Caki2 (cell line): ENCODE data around the gene SAPCD2. TPM values are rescaled to one million over a fixed set of nuclear protein-coding genes. Genes with fewer than 3 reads are reported as not detected.

Experiments used
- DNase-seq: peaks from one replicate; pipeline ENCODE4 v3.0.0-alpha.2; 2015; ENCODE audit warnings: low read depth
- in situ Hi-C: cut with HindIII; loops from 2 replicates; pipeline ENCODE4 v1.10.0; 2016; ENCODE audit warnings: low sequenced_read_pairs, low pct_unique_long_range_greater_than_20kb, mixed read lengths
- total RNA-seq: library from RNA; depleted of rRNA; stranded (reverse); fragments of >200 nt; shearing (Covaris generic); gene quantifications from 2 replicates; pipeline ENCODE4 v1.2.3, GENCODE V29; 2014; ENCODE audit warnings: low replicate concordance; rRNA removed

Gene SAPCD2
- total RNA-seq, 1 experiment from 2014 or later = 55.0 TPM

GRCh38 chr9:137017071-137017470 lies 53.3 kb downstream of the SAPCD2 start:
- DNase-seq = no peak
- in situ Hi-C loops = no loop called here

DNA sequence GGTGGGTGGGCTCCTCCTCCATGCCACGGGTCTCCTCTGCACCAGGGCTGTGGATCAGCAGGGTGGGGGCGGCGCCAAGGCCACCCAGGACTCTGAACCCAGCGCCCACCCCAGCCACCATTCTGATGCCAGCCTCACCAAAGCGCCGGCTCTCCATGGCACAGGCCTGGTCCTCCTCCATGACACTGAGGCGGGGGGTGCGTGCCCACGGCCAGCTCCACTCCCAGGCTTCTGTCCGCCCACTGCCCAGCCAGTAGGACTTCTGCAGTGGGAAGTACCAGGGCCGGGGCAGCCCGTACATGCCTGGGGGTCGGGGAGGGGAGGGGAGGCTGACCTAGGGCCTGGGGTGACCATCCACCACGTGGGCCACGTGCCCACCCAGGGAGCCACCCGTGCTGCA lies 53.9 kb downstream of the SAPCD2 start:
- in situ Hi-C loops = no loop called here

DNA sequence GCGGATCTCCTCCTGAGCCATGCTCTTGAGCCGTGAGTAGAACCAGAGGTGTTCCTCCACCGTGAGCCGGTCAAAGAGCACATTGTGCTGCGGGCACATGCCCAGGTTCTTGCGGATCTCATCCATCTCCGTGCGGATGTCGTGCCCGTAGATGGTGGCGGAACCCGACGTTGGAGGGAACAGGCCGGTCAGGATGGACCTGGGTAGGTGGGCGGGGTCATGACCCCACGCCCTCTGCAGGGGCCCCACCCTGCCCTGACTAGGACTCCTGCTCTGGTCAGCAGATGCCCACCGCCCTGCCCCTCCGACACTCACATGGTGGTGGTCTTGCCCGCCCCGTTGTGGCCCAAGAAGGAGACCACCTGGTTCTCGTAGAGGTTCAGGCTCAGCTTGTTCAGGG lies 54.4 kb downstream of the SAPCD2 start:
- in situ Hi-C loops = no loop called here
- DNase-seq = no peak

More for the DNA sequence above, 53.9 kb downstream of the SAPCD2 start:
- DNase-seq = no peak

GRCh38 chr9:137015540-137015930 lies 54.8 kb downstream of the SAPCD2 start:
- in situ Hi-C loops = no loop called here
- DNase-seq = no peak

- no peak for DNase-seq
- in situ Hi-C loops = no loop called here
Observed at GRCh38 chr9:137014776-137015539, 55.4 kb downstream of the SAPCD2 start.

DNA sequence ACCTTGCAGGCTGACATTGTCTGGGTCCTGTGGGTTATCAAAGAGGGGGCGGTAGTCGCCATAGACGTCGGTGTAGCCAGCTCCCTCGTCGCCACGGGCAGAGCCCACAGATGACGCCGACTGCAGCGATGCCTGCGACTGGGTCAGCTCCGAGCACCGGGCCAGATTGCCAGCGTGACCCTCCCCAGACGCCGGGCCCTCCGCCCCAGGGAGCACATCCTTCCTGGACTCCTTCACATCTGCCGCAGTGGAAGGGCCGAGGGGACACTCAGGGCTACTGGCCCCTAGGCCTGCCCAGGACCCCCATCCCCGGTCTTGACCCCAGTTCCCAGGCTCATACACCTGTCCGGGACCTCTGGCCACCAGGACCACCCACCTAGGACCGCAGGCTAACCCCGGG lies 56.2 kb downstream of the SAPCD2 start:
- in situ Hi-C loops = no loop called here
- DNase-seq = no peak

DNA sequence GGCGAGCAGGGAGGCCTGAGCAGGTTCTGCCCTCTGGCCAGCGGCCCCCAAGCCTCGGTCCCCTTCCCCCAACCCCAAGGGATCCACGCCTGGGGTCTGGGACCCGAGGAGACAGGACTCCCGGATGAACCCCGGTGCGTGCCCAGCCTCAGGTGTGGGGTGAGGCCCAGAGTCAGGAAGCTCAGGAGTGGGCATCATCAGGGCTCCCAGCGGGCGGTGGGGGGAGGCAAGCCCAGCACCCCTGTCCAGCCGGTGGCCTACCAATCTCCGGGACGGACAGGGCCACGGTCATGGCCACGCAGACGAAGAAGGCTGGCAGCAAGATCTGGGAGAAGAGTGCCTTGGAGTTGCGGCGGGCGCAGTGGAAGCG lies 56.8 kb downstream of the SAPCD2 start:
- DNase-seq = no peak
- in situ Hi-C loops = no loop called here

GRCh38 chr9:137012694-137013570 lies 57.4 kb downstream of the SAPCD2 start:
- no peak for DNase-seq
- in situ Hi-C loops = no loop called here

Other genes with a start within 250 kb of the SAPCD2 start
- gene AJM1, start 228.1 kb downstream of the SAPCD2 start, total RNA-seq = 1.3 and 1.7 TPM in 2 replicates
- 125 and 127 TPM in 2 replicates for gene PHPT1, start 221.1 kb downstream of the SAPCD2 start, total RNA-seq
- 0.17 TPM in 2 replicates for gene MAMDC4, start 218.2 kb downstream of the SAPCD2 start, total RNA-seq
- gene EDF1, start 204.2 kb downstream of the SAPCD2 start, total RNA-seq = 460 and 494 TPM in 2 replicates
- gene TRAF2, start 184.0 kb downstream of the SAPCD2 start, total RNA-seq = 61.9 and 67.0 TPM in 2 replicates
- gene FBXW5, start 125.8 kb downstream of the SAPCD2 start, total RNA-seq = 139 and 152 TPM in 2 replicates
- gene C8G, start 125.3 kb downstream of the SAPCD2 start, total RNA-seq = not detected in 2 replicates
- not detected in 2 replicates for gene LCN12, start 118.3 kb downstream of the SAPCD2 start, total RNA-seq
- not detected in 2 replicates for gene PTGDS, start 93.1 kb downstream of the SAPCD2 start, total RNA-seq
- gene LCNL1, start 87.6 kb downstream of the SAPCD2 start, total RNA-seq = not detected in 2 replicates
- gene PAXX, start 78.1 kb downstream of the SAPCD2 start, total RNA-seq = 129 and 137 TPM in 2 replicates
- not detected in 2 replicates for gene CLIC3, start 74.0 kb downstream of the SAPCD2 start, total RNA-seq
- gene ABCA2, start 42.3 kb downstream of the SAPCD2 start, total RNA-seq = 19.0 and 23.5 TPM in 2 replicates
- not detected in 2 replicates for gene FUT7, start 38.5 kb downstream of the SAPCD2 start, total RNA-seq
- gene NPDC1, start 24.4 kb downstream of the SAPCD2 start, total RNA-seq = 31.8 and 45.1 TPM in 2 replicates
- gene ENTPD2, start 16.5 kb downstream of the SAPCD2 start, total RNA-seq = not detected in 2 replicates
- 2.1 and 2.3 TPM in 2 replicates for gene UAP1L1, start 7.0 kb upstream of the SAPCD2 start, total RNA-seq
- 52.2 and 79.4 TPM in 2 replicates for gene MAN1B1, start 16.4 kb upstream of the SAPCD2 start, total RNA-seq
- gene DPP7, start 44.2 kb upstream of the SAPCD2 start, total RNA-seq = 118 and 163 TPM in 2 replicates
- not detected in 2 replicates for gene GRIN1, start 68.6 kb upstream of the SAPCD2 start, total RNA-seq
- gene LRRC26, start 99.5 kb upstream of the SAPCD2 start, total RNA-seq = 1.8 and 3.0 TPM in 2 replicates
- not detected in 2 replicates for gene TMEM210, start 101.5 kb upstream of the SAPCD2 start, total RNA-seq
- 38.2 and 94.6 TPM in 2 replicates for gene ANAPC2, start 118.0 kb upstream of the SAPCD2 start, total RNA-seq
- gene SSNA1, start 118.1 kb upstream of the SAPCD2 start, total RNA-seq = 163 and 166 TPM in 2 replicates
- gene TPRN, start 130.2 kb upstream of the SAPCD2 start, total RNA-seq = 13.9 and 15.2 TPM in 2 replicates
- 57.6 and 83.9 TPM in 2 replicates for gene TMEM203, start 135.1 kb upstream of the SAPCD2 start, total RNA-seq
- 8.1 and 8.3 TPM in 2 replicates for gene NDOR1, start 135.1 kb upstream of the SAPCD2 start, total RNA-seq
- gene RNF208, start 151.7 kb upstream of the SAPCD2 start, total RNA-seq = not detected in 2 replicates
- gene CYSRT1, start 154.6 kb upstream of the SAPCD2 start, total RNA-seq = 0.61 and 12.7 TPM in 2 replicates
- gene RNF224, start 156.9 kb upstream of the SAPCD2 start, total RNA-seq = not detected in 2 replicates
- not detected in 2 replicates for gene SLC34A3, start 160.3 kb upstream of the SAPCD2 start, total RNA-seq
- 909 and 1,000 TPM in 2 replicates for gene TUBB4B, start 170.7 kb upstream of the SAPCD2 start, total RNA-seq
- gene STPG3, start 180.7 kb upstream of the SAPCD2 start, total RNA-seq = not detected in 2 replicates
- gene NELFB, start 184.8 kb upstream of the SAPCD2 start, total RNA-seq = 84.1 and 92.6 TPM in 2 replicates
- gene TOR4A, start 207.2 kb upstream of the SAPCD2 start, total RNA-seq = 35.1 and 51.9 TPM in 2 replicates
- gene NRARP, start 231.7 kb upstream of the SAPCD2 start, total RNA-seq = 0.17 and 2.0 TPM in 2 replicates